Heart right ventricle (tissue), 16 donors: ENCODE measurements around the gene PCNX4. TPM values are rescaled to one million over a fixed set of nuclear protein-coding genes. Genes with fewer than 3 reads are reported as not detected.

ENCODE experiments used
- ATAC-seq, 8 donors: fragments of 200-7000 bp; cut with Tn5 transposase; one replicate each; pipeline ENCODE4 v1.9.1; 2020; ENCODE audit warnings: mild to moderate bottlenecking in 8 of 8, moderate library complexity in 8 of 8, moderate number of reproducible peaks in 1 of 8
- DNase-seq, 2 donors: peaks; one replicate each; pipeline ENCODE4 v3.0.0-alpha.2; 2020
- H3K27ac ChIP-seq, 10 donors: fragments of 200-600 bp; sonication (generic) in 2 of 10; one replicate each; pipeline versions ENCODE4 v1.5.0 to v1.8.0; 2020 to 2022; ENCODE audit warnings: mild to moderate bottlenecking in 3 of 10
- H3K27me3 ChIP-seq, 7 donors: fragments of 200-600 bp; one replicate each; pipeline ENCODE4 v1.8.0; 2021 to 2022; ENCODE audit warnings: mild to moderate bottlenecking in 2 of 7
- H3K36me3 ChIP-seq, 9 donors: fragments of 200-600 bp; sonication (generic) in 1 of 9; one replicate each; pipeline versions ENCODE4 v1.5.0 to v1.8.0; 2020 to 2022; ENCODE audit warnings: mild to moderate bottlenecking in 2 of 9
- H3K4me1 ChIP-seq, 9 donors: fragments of 200-600 bp; sonication (generic) in 1 of 9; one replicate each; pipeline versions ENCODE4 v1.5.0 to v1.8.0; 2020 to 2022; ENCODE audit warnings: mild to moderate bottlenecking in 4 of 9
- H3K4me3 ChIP-seq, 10 donors: fragments of 200-600 bp; sonication (generic) in 2 of 10; one replicate each; pipeline versions ENCODE4 v1.5.0 to v1.8.0; 2020 to 2022; ENCODE audit warnings: mild to moderate bottlenecking in 7 of 10, moderate library complexity in 2 of 10
- H3K9me3 ChIP-seq, 11 donors: fragments of 200-600 bp in 10 of 11; sonication (generic) in 2 of 11; one replicate each; pipeline versions ENCODE4 v1.5.0 to v1.8.0; 2013 to 2022; ENCODE audit warnings: mild to moderate bottlenecking in 2 of 11, control low read depth in 1 of 11, moderate library complexity in 1 of 11
- WGBS, 2 donors: extraction: QIAGEN DNeasy Blood & Tissue Kit; methylation state at CpG; one replicate each; pipeline ENCODE4 v1.1.7; 2013; ENCODE audit warnings: inconsistent platforms in 1 of 2; 5-methylcytosine and 5-hydroxymethylcytosine counted together
- intact Hi-C, 10 donors: fragments of 100-400 bp; cut with DNase I; formaldehyde crosslinking; loops; one replicate each; pipeline versions ENCODE4 v1.11.1 to v1.14.2; 2022
- polyA plus RNA-seq, 2 donors: library from polyadenylated mRNA; stranded (reverse); fragments of 200-250 nt; gene quantifications; one replicate each; pipeline ENCODE4 v1.2.3, GENCODE V29; 2013
- total RNA-seq, 10 donors: library from RNA; stranded (reverse); fragmentation: NEBNext Ultra II Directional in 3 of 10; extraction: Animal tissue kit (Norgen Biotek cat#: 25700) in 3 of 10; gene quantifications; one replicate each; pipeline versions ENCODE4 v1.2.1 to v1.2.4, GENCODE V29; 2021 to 2023
- TF ChIP-seq, protein P1 (sequence below), 9 donors: fragments of 200-600 bp; sonication (generic) in 2 of 9; IDR thresholded peaks; one replicate each; pipeline versions ENCODE4 v1.5.0 to v1.8.0; 2021 to 2022; ENCODE audit warnings: antibody characterized with exemption in 9 of 9, mild to moderate bottlenecking in 5 of 9, moderate library complexity in 1 of 9
- donor health status: Arrhythmogenic right ventricular cardiomyopathy.
- donor health status: ischemic (EF 13 %, LVEDD 7.1; RV severe dilation, severe dysfunction).
- donor health status: healthy with polysubstance abuse.
- donor health status: DM: no; HTN: yes; CAD: no.
- donor health status: DM: no; HTN: no; CAD: no.
- donor health status: ischemic (EF 25% LVEDD 6.9; RV normal size, moderate dysfunction).
- donor health status: ischemic (EF 25% LVEDD 5.7; RV mildly dilated, moderate dysfunction).
- donor health status: healthy.
- donor health status: DM: yes; HTN: yes; CAD: no.
- donor health status: Ischemic cardiomyopathy.
- donor health status: ischemic (EF 35%, LVEDD 5.7; RV mildly dilated, moderate dysfunction).
- donor health status: nonischemic (EF 11% LVEDD 7.7; RV severe dilation, severe dysfunction).
- donor health status: DM: yes; HTN: yes; CAD: no.
- donor health status: PGD.
- donor health status: ischemic (EF 29% LVEDD 5.4; RV normal size, mild dysfunction).
- donor health status: nonischemic (EF 23%, LVEDD 6.1; RV moderate dilation, normal function).

Gene PCNX4
- total and polyA plus RNA-seq, 12 donors = 10.9 to 56.7 (median 31.2) TPM

GRCh38 chr14:60183138-60183537, 91.4 kb downstream of the PCNX4 start:
- no peak for ATAC-seq
- 90 to 95% methylated on average over 3 of the region's 3 CpGs for WGBS, 2 donors
- Histone ChIP-seq H3K36me3 (no peaks in the 10 kb centered on the region), H3K9me3 (peaks cover 0 to 18% (median 0%) of the 10 kb centered on the region in 11 donors), H3K4me3 (no peak overlapping the region), H3K27ac (no peak overlapping the region), H3K4me1 (peaks cover 0 to 9% (median 0%) of the 10 kb centered on the region in 9 donors), H3K27me3 (no peaks in the 10 kb centered on the region)
- intact Hi-C loops = loop anchor here in 6 of 10 donors (2.0 to 10.0 kb wide), 7 partner anchors 116 to 221 kb away; no protein-coding TSS in a partner anchor
- no peak for DNase-seq
- TF ChIP-seq, protein P1, sequence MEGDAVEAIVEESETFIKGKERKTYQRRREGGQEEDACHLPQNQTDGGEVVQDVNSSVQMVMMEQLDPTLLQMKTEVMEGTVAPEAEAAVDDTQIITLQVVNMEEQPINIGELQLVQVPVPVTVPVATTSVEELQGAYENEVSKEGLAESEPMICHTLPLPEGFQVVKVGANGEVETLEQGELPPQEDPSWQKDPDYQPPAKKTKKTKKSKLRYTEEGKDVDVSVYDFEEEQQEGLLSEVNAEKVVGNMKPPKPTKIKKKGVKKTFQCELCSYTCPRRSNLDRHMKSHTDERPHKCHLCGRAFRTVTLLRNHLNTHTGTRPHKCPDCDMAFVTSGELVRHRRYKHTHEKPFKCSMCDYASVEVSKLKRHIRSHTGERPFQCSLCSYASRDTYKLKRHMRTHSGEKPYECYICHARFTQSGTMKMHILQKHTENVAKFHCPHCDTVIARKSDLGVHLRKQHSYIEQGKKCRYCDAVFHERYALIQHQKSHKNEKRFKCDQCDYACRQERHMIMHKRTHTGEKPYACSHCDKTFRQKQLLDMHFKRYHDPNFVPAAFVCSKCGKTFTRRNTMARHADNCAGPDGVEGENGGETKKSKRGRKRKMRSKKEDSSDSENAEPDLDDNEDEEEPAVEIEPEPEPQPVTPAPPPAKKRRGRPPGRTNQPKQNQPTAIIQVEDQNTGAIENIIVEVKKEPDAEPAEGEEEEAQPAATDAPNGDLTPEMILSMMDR (IDR thresholded peaks at IDR 0.05) = no peak

GRCh38 chr14:60183741-60184140, 92.0 kb downstream of the PCNX4 start:
- Histone ChIP-seq H3K36me3 (no peaks in the 10 kb centered on the region), H3K27ac (peak overlapping the region in 6 of 10 donors; percentile 18 to 74 (median 42)), H3K27me3 (no peaks in the 10 kb centered on the region), H3K9me3 (peaks cover 0 to 12% (median 0%) of the 10 kb centered on the region in 11 donors), H3K4me3 (peak overlapping the region in 9 of 10 donors; percentile 30 to 62 (median 50)), H3K4me1 (peaks cover 0 to 9% (median 0%) of the 10 kb centered on the region in 9 donors)
- intact Hi-C loops = loop anchor here in 9 of 10 donors (1.0 to 10.0 kb wide), 11 partner anchors 116 to 221 kb away; no protein-coding TSS in a partner anchor
- ATAC-seq (peak in 4 of 8 donors; percentile 29 to 48 (median 40)), DNase-seq (no peak)
- TF ChIP-seq, protein P1 (IDR thresholded peaks at IDR 0.05) = no peak
- 42 to 57% methylated on average over 1 of the region's 1 CpG for WGBS, 2 donors

- Histone ChIP-seq H3K27ac (peak overlapping the region in 6 of 10 donors; percentile 18 to 74 (median 42)), H3K4me3 (peak overlapping the region in 9 of 10 donors; percentile 30 to 62 (median 50)), H3K36me3 (no peaks in the 10 kb centered on the region), H3K9me3 (peaks cover 0 to 10% (median 0%) of the 10 kb centered on the region in 11 donors), H3K4me1 (peaks cover 0 to 9% (median 0%) of the 10 kb centered on the region in 9 donors), H3K27me3 (no peaks in the 10 kb centered on the region)
- TF ChIP-seq, protein P1 (IDR thresholded peaks at IDR 0.05) = peak; percentile 61 to 93 (median 80)
- WGBS, 2 donors = 1 to 5% methylated on average over 5 of the region's 5 CpGs
- DNase-seq = peak in 1 of 2 donors; percentile 32
- intact Hi-C loops = loop anchor here in 8 of 10 donors (1.0 to 10.0 kb wide), 11 partner anchors 117 to 222 kb away; no protein-coding TSS in a partner anchor
- ATAC-seq = peak in 4 of 8 donors; percentile 34 to 63 (median 58)
These were observed 92.6 kb downstream of the PCNX4 start for GRCh38 chr14:60184146-60184904.

- TF ChIP-seq, protein P1 (IDR thresholded peaks at IDR 0.05) = no peak
- Histone ChIP-seq H3K27me3 (no peaks in the 10 kb centered on the region), H3K36me3 (no peaks in the 10 kb centered on the region), H3K9me3 (peaks cover 0 to 9% (median 0%) of the 10 kb centered on the region in 11 donors), H3K4me1 (peaks cover 0 to 9% (median 0%) of the 10 kb centered on the region in 9 donors), H3K27ac (no peak overlapping the region), H3K4me3 (no peak overlapping the region)
- 57 to 59% methylated on average over 5 of the region's 5 CpGs for WGBS, 2 donors
- ATAC-seq (no peak), DNase-seq (no peak)
- intact Hi-C loops = loop anchor here (1.0 to 10.0 kb wide), 14 partner anchors 118 to 673 kb away; no protein-coding TSS in a partner anchor
These were observed 93.3 kb downstream of the PCNX4 start for GRCh38 chr14:60184905-60185555.
